ENCODE measurements around the gene OR8D1.

- no peak for TF ChIP-seq POU2F2 (IDR thresholded peaks at IDR 0.05; ENCODE audit: low read depth, low read length)
- no peak for TF ChIP-seq POLR2A (IDR thresholded peaks at IDR 0.05; ENCODE audit: low read depth, low read length)
- TF ChIP-seq TAF1 (IDR thresholded peaks at IDR 0.05; ENCODE audit: low read depth, low read length): no peak
Observed at GRCh38 chr11:124301548-124301947, 12.2 kb downstream of the OR8D1 start.
